Kidney tubule cell (primary cell): Measurements from ENCODE around the gene CHKB.
A peak's percentile ranks its signal among the peaks of the same experiment; 100 is the strongest.
"Not testable (repeated sequence)": the region's sequence is repeated elsewhere in the genome, so short reads cannot be mapped to it uniquely, and the experiment has no call there.

Experiments
- DNase-seq: peaks from one replicate; pipeline ENCODE4 v3.0.0-alpha.2; 2018; ENCODE audit warnings: low spot score

The CHKB gene, protein sequence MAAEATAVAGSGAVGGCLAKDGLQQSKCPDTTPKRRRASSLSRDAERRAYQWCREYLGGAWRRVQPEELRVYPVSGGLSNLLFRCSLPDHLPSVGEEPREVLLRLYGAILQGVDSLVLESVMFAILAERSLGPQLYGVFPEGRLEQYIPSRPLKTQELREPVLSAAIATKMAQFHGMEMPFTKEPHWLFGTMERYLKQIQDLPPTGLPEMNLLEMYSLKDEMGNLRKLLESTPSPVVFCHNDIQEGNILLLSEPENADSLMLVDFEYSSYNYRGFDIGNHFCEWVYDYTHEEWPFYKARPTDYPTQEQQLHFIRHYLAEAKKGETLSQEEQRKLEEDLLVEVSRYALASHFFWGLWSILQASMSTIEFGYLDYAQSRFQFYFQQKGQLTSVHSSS

DNA sequence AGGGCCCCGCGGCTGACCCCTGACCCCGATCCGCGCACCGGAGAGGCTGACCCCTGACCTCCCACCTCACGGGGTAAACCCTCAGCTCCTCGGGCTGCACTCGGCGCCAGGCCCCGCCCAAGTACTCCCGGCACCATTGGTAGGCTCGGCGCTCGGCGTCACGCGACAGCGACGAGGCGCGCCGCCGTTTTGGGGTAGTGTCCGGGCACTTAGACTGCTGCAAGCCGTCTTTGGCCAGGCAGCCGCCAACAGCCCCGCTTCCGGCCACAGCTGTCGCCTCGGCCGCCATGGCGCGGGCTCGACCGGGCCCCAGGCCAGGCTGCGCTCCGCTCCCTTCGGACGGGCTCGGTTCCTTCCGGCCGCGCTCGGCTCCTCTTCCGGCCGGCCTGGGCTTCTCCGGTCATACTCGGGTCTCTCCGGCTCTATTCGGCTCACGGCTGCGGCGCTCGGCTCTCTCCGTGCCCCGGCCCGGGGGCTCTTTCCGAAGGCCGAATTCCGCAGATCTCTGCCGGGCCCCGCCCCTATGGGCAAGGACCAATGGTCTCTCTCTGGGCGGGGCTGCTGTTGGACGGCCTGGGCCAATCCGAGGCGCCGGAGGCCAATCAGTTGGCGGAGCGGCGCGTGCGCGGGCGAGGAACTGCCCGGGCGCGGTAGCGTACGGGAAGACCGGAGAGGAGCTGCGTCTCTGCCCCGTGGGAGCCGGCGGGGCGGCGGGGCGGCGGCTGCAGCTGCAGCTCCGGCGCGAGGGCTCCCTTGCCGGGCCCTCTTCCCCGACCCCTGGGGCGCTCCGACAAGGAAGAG lies at the start of gene CHKB:
TSS of gene CHKB (minus strand) at position 357 of the 801 bp plus-strand sequence. CDS start at position 289, 68 bp downstream.
- peak; percentile 99 for DNase-seq

DNA sequence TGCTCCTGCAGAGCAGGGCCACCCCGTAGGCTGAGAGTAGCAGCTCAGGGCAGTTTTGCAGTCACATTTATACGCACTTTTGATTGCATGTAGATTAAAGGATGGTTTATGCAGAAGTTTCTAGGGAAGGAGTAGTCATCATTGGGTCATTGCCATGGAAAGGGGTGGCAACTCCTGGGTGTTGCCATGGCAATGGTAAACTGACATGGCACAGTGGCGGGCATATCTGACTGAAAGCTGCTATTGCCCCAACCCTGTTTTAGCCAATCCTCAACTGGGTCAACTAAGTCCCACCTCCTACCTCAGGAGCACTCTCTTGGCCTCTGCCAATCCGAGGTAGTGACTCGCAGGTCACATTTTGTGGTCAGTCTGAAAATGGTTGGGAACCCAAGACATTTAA lies 47.7 kb upstream of the CHKB start:
- peak; percentile 42 for DNase-seq

DNA sequence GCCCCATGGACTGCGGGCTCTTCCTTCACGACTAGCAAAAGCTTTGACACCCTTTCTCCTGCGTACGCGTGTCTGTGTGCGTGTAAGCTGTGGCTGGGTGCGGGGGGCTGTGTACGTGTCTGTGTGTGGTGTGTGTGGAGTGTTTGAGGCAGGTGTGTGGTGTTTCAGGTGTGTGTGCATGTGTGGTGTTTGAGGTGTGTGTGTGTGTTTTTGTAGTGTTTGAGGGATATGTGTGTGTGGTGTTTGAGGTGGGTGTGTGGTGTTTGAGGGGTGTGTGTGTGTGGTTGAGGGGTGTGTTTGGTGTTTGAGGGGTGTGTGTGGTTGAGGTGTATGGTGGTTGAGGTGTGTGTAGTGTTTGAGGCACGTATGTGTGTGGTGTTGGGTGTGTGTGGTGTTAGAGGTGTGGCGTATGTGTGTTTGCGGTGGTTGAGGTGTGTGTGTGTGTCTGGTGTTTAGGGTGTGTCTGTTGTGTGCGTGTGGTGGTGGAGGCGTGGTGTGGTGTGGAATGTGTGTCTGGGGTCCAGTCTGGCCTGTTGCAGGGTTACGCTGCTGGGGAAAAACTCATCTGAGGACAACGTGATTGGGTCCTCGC lies 46.0 kb upstream of the CHKB start:
- DNase-seq, result no peak

DNA sequence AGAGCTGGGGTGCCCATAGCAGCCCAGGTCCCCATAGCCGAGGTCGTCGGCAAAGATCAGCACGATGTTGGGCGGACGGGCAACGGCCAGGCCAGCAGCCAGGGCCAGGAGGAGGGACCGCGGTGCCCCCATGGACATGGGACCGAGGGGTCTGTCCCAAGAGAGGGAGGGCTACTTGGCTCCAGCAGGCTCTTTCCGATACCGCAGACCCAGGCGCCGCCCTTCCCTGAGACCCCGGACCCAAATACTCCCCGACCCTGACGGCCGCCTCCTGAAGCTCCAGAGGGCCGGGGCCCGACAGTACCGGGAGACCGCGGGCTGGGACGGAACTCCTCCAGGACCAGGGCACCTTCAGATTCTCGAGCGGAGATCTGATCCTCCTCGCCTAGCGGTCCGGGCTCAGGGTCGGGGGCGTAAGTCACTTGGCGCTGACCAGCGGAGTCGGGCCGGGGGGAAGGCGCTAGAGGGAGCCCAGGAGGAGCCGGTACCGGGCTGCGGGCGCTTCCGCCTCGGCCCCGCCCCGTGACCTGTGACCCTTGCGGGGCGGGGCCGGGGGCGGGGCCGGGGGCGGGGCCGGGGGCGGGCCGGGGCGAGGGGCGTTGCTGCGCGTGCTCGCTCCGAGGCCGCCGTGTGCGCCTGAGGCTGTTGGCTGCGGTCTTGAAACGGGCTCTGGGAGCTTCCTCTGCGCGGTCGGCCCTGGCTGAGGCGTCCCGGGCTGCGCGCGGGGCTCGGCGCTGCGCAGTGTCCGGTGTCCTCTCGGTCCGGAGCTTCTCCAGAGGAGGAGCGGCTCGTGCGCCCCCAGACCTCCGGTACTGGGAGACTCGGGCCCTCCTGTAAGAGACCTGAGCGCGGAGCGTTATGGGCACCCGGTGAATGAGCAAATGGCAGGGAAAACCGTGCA lies 45.2 kb upstream of the CHKB start, which contains the start of gene ARSA:
TSS of gene ARSA (minus strand) at position 511 of the 901 bp plus-strand sequence. CDS start at position 138, 373 bp downstream.
- DNase-seq, result peak; percentile 89

DNA sequence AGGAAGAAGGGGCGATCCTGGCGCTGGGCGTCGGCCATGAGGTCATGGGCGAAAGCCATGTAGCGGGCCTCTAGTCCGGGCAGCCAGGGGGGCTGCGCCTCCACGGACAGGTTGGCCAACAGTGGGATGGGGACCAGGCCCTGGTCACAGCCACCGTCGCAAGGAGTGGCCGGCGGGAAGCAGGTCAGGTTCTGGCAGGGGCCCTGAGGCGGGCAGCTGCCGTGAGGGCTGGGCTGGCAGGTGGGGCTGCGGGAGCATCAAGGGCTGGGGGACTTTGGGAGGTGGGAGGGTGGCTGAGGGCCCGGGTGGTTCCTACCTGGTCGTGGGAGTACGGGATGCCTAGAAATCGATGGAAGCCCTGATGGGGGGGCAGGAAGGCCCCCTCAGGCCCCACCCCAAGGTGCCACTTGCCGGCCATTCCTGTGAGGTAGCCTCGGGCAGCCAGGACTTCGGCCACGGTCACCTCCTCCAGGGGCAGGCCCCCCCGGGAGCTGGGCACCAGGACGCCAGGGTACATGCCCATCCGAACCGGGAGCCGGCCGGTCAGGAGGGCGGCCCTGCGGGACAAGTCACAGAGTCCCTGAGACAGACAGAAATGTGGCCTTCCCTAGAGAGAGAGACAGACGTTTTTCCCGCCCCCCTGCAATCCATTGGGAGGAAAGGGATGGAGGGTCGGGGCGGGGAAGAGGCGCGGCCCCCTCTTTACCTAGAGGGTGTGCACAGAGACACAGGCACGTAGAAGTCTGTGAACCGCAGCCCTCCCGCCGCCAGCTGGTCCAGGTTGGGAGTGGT lies 44.4 kb upstream of the CHKB start:
- DNase-seq, result no peak

DNA sequence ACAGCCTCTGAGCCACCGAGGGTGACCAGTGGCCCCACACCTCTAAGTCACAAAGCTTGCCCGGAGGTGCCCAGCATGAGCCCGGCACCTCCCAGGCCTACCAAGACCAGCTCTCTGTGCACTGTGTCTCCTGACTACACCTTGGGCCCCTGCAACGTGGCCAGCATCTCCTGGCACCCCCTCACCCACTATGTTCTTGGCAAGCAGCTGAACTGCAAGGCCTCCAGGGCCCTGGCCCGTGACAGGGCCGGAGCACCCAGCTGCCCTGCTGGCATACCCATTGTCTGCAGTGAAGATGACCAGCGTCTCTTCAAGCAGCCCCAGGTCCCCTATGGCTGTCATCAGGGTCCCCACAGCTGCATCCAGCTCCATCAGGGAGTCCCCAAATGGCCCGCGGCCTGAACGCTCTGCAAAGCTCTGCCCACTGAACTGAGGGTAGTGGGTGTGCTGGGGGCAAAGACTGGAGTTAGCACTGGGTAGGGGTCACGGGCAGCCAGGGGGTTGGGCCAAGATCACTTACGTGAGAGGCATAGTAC lies 43.7 kb upstream of the CHKB start:
- no peak for DNase-seq

DNA sequence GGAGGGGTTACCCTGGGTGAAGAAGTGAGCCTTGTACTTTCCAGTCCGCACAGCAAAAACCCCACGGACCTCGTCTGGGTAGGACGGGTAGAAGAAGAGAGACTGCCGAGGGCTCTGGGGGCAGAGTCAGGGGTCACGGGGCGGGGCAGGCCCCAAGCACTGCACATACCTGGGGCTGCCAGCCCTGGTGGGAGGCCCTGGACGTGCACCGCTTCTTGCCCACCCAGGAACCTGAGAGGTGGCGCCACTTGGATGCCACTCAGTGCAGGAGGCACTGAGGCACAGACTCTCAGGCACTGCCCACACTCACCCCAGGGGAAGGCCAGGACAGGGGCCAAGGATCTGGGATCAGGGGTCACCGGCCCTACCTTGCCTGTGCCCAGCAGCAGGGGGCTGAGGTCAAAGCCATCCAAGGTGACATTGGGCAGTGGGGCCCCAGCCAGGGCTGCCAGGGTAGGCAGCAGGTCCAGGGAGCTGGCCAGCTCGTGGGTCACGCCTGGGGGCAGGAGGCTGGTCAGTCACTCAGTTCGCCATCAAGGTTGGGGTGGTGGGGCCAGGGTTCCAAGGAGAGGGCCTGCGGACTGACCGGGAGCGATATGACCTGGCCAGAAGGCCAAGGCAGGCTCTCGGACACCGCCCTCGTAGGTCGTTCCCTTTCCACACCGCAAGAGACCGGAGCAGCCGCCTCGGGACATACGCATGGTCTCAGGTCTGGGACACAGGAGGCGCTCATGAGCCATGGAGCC lies 43.1 kb upstream of the CHKB start:
- no peak for DNase-seq

DNA sequence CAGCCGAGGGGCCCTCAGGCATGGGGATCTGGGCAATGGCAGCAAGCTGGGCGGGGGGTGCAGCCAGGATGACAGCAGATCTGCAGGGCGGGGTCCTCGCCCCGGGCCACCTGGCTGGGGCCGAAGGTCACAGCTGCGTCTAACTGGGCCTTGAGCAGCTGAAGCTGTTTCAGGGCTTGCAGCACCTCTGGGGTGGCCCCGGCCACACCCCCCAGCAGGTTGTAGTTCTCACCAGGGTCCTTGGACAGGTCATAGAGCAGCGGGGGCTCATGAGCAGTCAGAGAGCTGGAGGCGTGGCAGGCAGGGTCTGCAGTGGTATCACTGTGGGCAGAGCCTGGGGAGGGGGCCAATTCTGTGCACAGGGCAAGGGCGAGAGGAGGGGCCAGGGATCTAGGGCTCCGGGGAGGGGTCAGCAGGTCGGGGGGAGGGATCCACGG lies 42.5 kb upstream of the CHKB start:
- DNase-seq, result no peak

DNA sequence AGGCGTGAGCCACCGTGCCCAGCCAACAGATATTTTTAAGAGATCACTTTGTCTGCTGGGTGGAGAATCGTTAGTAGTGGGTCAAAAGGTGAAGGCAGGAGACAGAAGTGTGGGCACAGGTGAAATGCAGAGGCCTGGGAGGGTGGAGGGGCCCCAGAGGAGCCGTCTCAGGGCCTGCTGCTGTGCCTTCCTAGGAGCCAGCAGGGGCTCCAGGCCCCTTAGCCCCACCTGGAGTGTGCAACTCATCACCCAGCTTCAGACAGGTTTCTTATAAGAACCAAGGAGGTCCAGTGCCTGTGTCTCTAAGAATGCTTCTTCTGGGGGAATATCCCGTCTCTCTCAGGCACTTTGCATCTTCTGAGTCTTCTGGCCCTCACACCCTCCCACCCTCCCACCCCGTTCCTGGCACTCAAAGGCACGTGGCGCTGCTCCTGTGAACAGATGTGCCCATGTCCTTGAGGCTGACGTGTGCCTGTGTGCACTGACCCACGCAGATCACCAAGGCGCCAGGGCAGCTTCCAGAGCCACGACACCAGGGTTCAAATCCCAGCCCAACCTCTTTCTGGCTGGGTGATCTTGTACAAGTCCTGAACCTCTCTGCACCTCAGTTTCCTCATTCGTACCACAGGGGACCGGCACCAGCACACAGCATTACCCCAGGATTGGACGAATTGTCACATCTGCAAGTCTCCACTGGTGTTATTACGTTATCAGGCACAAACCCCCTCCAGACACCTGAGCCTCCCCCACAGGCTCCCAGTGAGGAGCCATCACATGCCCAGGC lies 41.9 kb upstream of the CHKB start:
- no peak for DNase-seq

DNA sequence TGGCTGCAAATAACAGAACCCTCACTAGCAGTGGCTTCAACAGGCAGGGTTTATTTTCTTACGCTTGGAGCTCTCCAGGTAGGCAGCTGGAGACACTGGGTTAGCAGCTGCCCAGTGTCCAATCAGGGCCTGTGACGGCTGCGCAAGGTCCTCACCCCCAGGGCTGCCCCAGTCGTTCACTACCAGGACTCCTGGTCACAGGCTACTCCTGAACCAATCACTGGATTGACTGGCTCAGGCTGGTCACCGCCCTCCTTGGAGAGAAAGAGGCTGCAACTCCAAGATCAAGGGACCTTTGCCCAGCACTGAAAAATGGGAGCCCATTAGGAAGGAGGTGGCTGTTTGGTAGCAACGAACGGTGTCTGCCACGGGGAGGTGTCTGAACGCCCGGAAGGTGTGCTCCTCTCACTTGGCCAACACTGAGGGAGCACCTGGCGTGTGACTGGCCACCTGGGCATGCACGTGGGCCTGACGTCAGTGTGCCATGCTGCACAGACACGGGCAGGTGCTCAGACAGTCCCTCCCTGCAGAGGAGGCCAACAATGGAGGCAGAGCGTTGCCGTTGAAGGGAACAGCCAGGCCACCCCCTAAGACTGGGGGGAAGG lies 40.2 kb upstream of the CHKB start:
- peak; percentile 62 for DNase-seq

DNA sequence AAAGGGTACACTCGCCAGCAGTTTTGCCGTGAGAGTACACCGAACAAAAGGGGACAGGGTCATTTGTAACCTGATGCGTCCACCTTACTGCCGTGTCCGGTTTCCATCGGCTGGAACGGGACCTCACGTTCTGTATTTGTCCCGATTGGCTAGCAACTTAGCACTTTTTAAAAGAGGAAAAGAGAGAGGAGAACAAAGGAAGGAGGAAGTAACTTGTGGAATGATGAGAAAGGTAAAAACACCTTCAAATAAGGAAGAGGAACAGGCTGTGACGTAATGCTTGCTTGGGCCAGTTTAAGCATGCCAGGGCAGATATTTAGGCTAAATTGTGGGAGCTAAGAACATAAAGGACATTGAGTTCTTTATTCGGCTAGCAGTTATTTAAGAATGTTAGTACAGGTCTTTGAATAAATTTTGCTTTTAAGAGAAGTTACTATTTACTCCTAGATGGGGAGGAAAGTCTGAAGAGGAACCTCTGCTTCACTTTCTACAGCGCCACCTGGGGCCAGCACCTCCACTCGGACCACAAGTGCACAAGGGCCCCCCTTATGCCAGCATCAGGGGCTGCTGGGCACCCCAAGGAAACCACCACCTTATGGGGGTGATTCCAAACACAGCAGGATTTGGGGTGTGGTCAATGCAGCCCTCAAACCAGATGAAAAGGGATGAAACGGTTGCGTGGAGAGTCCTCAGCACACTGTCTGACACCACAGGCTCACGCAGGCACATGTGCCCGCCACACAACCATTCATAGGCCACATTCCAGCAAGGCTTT lies 39.5 kb upstream of the CHKB start:
- DNase-seq, result peak; percentile 58

DNA sequence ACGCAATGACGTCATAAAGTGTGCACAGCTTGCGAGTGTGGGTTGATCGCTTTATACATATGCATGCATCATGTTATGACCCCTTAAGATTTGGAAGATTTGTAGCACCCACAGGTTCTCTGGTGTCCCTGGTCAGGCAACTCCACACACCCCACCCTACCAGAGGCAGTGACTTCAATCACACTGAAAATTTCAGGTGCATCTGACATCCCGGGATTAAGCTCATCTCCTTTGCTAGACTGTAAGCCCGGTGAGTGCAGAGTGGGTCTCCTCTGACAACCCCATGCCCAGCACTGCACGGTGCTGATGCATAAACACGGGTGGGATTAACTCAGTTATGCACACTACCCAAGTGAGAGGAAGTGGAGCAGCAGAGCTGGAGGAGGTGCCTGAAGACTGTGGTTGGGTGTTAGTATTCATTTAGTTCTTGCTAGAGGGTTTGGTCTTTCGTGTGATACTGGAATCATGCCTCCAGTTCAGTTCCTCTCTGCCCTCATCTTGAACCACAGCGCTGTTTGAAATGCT lies 38.8 kb upstream of the CHKB start:
- DNase-seq, result peak; percentile 25

DNA sequence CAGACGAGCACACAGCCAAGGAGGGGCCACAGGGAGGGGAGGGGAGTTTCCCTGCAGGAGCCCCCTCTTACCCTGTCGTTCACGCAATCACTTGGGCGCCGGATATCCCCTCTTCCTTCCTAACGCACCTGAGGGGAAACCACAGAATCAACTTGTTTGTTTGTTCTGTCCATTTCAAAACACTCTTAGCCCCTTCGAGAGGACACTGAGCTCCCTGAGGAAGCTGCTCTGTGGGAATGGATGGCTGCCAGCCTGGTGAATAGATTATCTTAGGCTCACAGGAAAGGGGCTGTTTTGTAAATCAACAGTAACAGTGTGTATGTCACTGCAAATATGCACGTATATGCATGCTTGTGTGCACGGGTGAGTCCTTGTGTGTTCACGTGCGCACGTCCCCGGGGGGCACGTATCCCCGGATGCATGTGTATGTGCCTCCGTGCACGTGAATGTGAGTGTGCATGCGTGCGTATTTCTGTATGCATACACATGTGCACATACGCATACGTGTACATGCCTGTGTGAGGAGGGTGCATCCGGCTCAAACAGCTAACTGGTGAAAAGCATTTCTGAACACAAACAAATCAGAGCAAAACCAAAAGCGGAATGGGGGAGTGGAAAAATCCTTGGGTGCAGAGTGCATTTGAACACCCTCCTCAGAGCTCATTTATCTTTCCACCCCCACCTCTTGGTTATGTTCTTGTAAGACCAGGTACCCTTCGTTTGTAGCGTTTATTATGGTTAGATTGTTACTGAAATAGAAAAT lies 38.1 kb upstream of the CHKB start:
- DNase-seq, result no peak

DNA sequence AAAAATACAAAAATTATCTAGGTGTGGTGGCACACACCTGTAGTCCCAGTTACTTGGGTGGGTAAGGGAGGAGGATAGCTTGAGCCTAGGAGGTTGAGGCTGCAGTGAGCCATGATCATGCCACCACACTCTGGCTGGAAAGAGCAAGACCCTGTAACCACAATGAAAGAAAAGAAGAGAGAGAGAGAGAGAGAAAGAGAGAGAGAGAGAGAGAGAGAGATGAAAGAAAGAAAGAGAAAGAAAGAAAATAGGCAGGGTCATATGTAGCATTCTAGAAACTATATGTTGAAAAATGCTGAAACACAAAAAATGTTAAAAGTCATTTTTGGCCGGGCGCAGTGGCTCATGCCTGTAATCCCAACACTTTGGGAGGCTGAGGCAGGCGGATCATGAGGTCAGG lies 31.6 kb upstream of the CHKB start:
- DNase-seq, result not testable (repeated sequence)

DNA sequence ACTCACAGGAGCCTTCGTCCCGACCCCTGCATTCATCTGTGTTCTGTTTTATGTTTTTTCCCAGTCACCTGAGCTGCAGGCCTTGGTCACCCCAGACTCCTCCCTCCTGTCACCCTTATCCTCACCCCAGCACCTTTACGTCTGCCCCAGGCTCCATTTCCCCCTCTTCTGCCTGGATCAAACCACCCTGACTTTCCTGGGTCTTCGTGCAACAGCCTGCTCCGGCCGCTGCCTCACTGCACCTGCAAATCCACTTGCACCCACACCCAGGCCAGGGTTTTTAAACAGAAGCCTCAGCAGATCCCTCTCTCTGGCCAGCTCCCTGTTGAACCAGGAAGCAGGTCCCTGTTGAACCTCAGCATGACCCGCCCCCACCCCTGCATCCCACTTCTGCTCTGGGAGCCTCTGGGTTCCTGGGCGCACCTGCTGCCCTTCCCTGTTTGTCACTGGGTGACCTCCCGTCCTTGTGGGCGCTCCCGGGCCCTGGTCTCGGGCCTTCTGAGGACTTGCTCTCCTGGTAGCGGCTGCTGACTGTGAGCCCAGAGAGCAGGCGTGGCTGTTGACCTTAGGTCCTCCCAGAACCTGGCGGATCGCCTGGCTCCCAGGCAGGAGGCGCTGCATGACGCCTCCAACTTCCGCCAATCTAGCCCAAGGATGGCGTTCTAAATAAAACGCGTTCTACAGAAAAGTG lies 30.8 kb upstream of the CHKB start:
- no peak for DNase-seq
